T-helper 2 cell (primary cell): ENCODE results near the gene FGF11.

Experiments
- DNase-seq, 5 experiments: peaks; one replicate each; pipeline versions ENCODE4 v3.0.0 to v3.0.0-alpha.2; 2012 to 2022
- total RNA-seq, 2 donors: gene quantifications; one replicate each; lab custom pipeline; 2026; lab: John Stamatoyannopoulos, UW

FGF11 gene
- 0 to 0.74 reads per million in 2 donors for total RNA-seq

DNA sequence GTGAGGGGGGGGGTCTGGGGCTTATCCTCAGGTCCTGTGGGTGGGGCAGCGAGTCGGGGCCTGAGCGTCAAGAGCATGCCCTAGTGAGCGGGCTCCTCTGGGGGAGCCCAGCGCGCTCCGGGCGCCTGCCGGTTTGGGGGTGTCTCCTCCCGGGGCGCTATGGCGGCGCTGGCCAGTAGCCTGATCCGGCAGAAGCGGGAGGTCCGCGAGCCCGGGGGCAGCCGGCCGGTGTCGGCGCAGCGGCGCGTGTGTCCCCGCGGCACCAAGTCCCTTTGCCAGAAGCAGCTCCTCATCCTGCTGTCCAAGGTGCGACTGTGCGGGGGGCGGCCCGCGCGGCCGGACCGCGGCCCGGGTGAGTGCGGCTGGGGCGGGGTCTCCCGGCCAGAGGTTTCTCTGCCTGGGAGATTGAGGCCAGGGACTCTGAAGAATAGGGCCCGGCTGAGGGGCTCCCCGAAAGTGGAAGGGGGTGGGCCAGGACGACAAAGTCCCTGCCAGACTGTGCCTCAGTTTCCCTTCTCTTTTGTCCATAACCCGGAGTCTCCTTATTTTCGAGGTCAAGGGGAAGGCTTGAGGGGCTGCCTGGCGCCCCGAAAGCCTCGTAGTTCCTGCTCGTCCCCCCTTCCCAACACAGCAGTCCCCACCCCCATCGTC lies at the start of gene FGF11:
Gene FGF11, plus strand, starts transcription at position 51 of the 651 bp plus-strand sequence. Its CDS starts 109 bp downstream, at position 160.
- peak in 1 of 5 experiments; percentile 25 for DNase-seq

GRCh38 chr17:7389924-7390910 lies 49.1 kb upstream of the FGF11 start:
- no peak for DNase-seq

- no peak for DNase-seq
These were observed 48.0 kb upstream of the FGF11 start for GRCh38 chr17:7391307-7391706.

- no peak for DNase-seq
These were observed 46.4 kb upstream of the FGF11 start for GRCh38 chr17:7392696-7393612.

DNA sequence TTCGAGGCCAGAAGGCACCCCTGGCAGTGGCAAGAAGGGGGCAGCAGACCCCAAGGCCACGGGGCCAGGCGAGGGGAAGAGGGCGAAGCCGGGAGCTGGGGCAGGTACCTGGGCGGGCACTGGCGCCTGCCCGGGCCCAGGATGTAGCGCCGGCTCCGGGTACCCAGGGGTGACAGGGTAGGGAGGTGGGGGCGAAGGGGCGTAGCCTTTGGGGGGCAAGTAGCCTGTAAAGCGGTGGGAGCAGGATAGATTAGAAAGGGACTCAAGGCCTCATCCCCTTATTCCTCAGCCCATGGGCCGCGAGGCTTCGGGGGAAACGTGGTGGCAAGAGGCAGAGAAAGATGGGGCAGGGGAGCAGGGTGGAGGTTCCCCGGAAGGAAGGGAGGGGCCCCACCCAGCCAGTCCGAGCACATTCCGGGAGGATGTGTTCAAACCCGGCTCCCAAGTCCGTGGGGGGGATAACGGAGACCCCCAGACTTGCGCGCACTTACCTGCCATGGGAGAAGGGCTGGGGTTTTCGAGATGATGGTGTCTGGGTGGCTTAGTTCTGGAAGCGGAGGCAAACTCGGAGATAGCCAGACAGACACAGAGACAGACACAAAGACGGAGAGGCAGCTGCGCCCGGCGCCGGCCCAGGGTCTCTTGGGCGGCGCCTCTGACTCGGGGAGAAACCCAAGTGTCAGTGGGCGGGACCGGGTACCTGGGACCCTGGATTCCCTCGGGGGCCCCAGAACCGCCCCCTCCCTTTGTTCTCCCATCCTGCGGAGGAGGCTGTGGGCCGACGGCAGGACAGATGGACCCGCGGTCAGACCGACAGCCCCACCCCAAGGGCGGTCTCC lies 45.5 kb upstream of the FGF11 start:
- peak; percentile 37 to 72 (median 59) for DNase-seq

- peak; percentile 71 to 81 (median 74) for DNase-seq
These were observed 44.7 kb upstream of the FGF11 start, which contains the start of gene PLSCR3 for GRCh38 chr17:7394452-7395191. TSS of gene PLSCR3 (minus strand) at chr17:7394525. CDS start at chr17:7394110, 415 bp downstream.

GRCh38 chr17:7396147-7396546 lies 43.2 kb upstream of the FGF11 start:
- DNase-seq = no peak

- DNase-seq = no peak
These were observed 40.7 kb upstream of the FGF11 start for GRCh38 chr17:7398612-7399011.

DNA sequence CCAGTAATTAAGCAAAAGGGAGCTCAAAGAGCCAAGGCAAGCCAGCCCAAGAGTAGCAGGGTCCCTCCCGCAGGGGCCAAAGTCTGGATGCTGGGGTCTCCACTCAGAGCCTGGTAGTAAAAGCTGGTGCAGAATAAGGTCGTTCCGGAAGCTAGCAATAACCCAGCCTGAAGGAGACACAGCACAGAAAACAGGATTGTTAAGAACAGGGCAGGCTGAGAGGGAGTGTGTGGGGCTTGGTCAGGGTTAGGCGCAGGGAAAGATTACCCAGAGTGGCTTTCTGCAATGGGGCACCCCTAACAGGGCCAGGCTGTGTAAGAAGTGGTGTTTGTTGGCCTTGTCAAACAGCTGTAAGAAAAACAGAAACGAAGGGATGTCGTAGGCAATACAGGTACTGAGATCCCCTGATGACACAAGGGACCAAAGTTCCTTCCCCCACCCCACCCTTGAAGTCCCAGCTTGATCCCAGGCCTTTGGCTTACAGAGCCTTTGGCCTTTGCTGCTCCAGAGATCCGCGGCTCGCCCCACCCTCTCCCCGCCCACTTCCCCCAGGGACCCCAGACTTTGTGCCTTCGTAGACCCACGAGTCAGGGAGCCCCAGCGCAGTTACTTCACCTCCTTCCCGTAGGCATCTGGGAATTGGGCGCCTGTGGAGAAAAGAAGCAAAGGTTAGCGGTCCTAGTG lies 36.1 kb upstream of the FGF11 start:
- DNase-seq = peak in 1 of 5 experiments; percentile 24

- DNase-seq = no peak
These were observed 35.7 kb upstream of the FGF11 start for GRCh38 chr17:7403727-7403976.

GRCh38 chr17:7403977-7404736 lies 35.2 kb upstream of the FGF11 start, which contains the start of gene TMEM256:
TSS of gene TMEM256 (minus strand) at chr17:7404097. CDS start at chr17:7404084, 13 bp downstream.
- DNase-seq = peak; percentile 90 to 99 (median 92)

- peak in 4 of 5 experiments; percentile 49 to 78 (median 68) for DNase-seq
These were observed 34.5 kb upstream of the FGF11 start for GRCh38 chr17:7404737-7405349.

GRCh38 chr17:7405350-7406234 lies 33.7 kb upstream of the FGF11 start:
- DNase-seq = no peak

DNA sequence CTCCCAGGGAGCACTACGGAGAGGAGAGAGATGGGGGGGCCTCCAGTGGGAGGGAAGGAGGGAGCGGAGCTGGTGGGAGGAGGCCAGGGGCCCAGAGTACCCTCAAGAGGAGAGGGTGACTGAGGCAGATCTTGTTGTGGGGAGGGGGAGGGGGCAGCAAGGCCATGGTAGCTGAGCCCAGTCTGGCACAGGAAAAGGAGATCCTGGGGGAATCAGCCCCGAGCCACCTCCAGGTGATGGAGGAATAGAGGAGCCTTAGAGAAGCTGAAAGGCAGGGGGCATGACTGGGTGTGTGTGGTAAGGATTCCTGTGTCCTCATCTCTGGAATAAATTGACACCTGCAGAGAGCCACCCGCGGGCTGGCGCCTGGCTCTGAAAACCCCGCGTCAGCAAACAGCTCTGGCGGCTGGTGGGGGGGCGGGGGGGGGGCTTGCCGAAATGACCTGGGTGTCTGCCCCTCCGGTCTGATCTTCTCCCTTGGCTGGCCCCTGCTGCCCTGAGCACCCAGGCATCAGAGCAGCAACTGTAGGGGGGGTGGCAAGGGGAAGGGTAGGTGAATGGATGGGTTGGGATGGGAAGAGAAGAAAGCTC lies 33.0 kb upstream of the FGF11 start:
- DNase-seq = no peak

GRCh38 chr17:7407082-7407481 lies 32.2 kb upstream of the FGF11 start:
- no peak for DNase-seq

GRCh38 chr17:7407485-7408251 lies 31.6 kb upstream of the FGF11 start, which contains the start of gene NLGN2:
TSS of gene NLGN2 (plus strand) at chr17:7407845. CDS start at chr17:7408256, 411 bp downstream.
- no peak for DNase-seq
